ENCODE results near the gene RAD50.

DNA sequence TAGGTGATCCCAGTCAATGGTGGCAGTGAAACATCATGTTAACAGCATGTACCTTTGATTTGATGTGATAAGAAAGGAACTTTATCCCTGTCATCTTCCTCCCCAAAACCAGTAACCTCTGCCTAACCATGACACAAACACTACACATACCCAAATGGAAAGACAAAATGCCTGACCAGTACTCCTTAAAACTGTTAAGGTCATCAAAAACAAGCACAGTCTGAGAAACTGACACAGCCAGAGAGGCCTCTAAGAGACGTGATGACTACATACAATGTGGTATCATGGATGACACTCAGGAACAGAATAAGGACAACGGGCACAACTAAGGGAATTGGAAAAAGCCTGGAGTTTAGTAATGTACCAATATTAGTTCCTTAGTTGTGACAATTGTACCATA, 9.5 kb upstream of the RAD50 start:
- TF ChIP-seq, protein P1, sequence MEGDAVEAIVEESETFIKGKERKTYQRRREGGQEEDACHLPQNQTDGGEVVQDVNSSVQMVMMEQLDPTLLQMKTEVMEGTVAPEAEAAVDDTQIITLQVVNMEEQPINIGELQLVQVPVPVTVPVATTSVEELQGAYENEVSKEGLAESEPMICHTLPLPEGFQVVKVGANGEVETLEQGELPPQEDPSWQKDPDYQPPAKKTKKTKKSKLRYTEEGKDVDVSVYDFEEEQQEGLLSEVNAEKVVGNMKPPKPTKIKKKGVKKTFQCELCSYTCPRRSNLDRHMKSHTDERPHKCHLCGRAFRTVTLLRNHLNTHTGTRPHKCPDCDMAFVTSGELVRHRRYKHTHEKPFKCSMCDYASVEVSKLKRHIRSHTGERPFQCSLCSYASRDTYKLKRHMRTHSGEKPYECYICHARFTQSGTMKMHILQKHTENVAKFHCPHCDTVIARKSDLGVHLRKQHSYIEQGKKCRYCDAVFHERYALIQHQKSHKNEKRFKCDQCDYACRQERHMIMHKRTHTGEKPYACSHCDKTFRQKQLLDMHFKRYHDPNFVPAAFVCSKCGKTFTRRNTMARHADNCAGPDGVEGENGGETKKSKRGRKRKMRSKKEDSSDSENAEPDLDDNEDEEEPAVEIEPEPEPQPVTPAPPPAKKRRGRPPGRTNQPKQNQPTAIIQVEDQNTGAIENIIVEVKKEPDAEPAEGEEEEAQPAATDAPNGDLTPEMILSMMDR (IDR thresholded peaks at IDR 0.05 in 8 of 11, conservative IDR thresholded peaks at IDR 0.05 in 3 of 11): no peak
- no peak for TF ChIP-seq POLR2A (IDR thresholded peaks at IDR 0.05)

Measured in spleen (tissue), 7 donors.